ENCODE results near the gene ZSCAN31.
A peak's percentile ranks its signal among the peaks of the same experiment; 100 is the strongest.

Gene ZSCAN31

DNA sequence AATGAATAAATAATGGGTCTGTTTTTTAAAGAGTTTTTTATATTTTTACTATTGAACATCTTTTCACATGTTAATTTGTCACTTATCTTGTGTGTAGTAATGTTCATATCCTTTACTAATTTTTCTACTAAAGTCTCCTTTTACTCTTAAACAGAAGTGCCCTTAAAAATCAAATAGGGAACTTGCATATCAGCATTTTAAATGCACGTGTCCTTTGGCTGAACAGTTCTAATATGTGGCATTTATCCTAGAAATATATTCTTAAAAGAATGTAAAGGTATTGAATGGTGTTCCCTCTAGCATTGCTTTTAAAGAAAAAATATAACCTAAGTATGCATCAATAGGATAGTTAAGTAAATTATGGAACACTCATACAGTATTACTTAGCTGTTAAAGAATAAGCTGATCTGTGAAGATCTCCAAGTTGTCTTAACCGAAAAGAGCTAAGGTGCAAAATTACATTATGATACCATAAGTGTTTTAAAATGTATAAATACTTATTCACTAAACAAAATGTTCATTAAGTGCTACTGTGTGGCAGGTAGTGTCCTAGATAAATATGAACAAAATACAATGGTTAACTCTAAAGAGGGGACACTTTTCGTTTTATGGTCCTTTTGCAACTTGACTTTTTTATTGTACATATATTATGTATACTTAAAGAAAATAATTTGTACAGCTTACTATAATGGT, 55.2 kb downstream of the ZSCAN31 start:
- in situ Hi-C loops (cut with HindIII; ENCODE audit: low sequenced_read_pairs) = no loop called here
- TF ChIP-seq, protein P1, sequence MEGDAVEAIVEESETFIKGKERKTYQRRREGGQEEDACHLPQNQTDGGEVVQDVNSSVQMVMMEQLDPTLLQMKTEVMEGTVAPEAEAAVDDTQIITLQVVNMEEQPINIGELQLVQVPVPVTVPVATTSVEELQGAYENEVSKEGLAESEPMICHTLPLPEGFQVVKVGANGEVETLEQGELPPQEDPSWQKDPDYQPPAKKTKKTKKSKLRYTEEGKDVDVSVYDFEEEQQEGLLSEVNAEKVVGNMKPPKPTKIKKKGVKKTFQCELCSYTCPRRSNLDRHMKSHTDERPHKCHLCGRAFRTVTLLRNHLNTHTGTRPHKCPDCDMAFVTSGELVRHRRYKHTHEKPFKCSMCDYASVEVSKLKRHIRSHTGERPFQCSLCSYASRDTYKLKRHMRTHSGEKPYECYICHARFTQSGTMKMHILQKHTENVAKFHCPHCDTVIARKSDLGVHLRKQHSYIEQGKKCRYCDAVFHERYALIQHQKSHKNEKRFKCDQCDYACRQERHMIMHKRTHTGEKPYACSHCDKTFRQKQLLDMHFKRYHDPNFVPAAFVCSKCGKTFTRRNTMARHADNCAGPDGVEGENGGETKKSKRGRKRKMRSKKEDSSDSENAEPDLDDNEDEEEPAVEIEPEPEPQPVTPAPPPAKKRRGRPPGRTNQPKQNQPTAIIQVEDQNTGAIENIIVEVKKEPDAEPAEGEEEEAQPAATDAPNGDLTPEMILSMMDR (IDR thresholded peaks at IDR 0.05; ENCODE audit: low read depth, low read length, missing control alignments) = no peak
- peak overlapping the region; percentile 83 for H3K4me3 ChIP-seq (ENCODE audit: low read depth, low read length)
- DNase-seq (ENCODE audit: low read depth) = no peak

DNA sequence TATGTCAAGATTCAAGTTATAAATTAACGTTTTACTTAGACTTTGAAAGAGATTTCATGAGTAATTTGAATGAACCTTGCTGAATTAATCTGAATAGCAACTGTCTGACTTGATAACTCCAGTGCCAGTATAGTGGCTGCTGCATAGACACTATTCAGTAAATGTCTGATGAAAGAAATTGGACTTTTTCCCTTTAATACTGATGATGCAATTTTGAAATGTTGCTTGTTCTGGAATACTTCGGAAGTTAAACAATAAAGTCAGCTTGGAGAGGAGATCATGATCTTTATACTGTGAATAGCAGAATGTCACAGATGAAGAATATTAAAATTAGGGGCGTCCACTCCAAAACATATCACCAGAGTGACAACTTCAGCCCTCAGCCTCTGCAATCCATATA, 58.2 kb downstream of the ZSCAN31 start:
- DNase-seq (ENCODE audit: low read depth) = no peak
- no peak overlapping the region for H3K4me3 ChIP-seq (ENCODE audit: low read depth, low read length)
- TF ChIP-seq, protein P1 (IDR thresholded peaks at IDR 0.05; ENCODE audit: low read depth, low read length, missing control alignments) = no peak
- in situ Hi-C loops (cut with HindIII; ENCODE audit: low sequenced_read_pairs) = no loop called here

DNA sequence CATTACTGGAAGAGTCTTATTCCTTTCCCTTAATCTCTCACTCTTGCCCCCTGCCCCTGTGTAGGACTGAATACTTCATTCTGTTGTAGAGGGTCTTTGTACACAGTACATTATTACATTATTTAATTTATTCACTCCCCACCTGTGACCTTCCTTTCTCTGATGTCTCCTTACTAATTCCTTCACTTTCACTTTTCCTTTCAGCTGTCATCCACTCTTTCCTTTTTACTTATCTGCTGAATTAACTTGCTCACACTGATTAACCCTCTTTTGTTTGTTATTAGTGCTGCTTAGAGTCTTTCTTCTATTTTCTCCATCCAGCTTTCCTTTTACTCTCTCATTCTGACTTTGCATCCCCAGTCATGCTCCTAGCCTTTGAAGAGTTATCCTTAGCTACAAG, 61.1 kb downstream of the ZSCAN31 start:
- H3K4me3 ChIP-seq (ENCODE audit: low read depth, low read length) = no peak overlapping the region
- in situ Hi-C loops (cut with HindIII; ENCODE audit: low sequenced_read_pairs) = no loop called here
- TF ChIP-seq, protein P1 (IDR thresholded peaks at IDR 0.05; ENCODE audit: low read depth, low read length, missing control alignments) = no peak
- no peak for DNase-seq (ENCODE audit: low read depth)

All from astrocyte of the cerebellum (primary cell).